ENCODE results near the gene DOK1.

Gene DOK1

DNA sequence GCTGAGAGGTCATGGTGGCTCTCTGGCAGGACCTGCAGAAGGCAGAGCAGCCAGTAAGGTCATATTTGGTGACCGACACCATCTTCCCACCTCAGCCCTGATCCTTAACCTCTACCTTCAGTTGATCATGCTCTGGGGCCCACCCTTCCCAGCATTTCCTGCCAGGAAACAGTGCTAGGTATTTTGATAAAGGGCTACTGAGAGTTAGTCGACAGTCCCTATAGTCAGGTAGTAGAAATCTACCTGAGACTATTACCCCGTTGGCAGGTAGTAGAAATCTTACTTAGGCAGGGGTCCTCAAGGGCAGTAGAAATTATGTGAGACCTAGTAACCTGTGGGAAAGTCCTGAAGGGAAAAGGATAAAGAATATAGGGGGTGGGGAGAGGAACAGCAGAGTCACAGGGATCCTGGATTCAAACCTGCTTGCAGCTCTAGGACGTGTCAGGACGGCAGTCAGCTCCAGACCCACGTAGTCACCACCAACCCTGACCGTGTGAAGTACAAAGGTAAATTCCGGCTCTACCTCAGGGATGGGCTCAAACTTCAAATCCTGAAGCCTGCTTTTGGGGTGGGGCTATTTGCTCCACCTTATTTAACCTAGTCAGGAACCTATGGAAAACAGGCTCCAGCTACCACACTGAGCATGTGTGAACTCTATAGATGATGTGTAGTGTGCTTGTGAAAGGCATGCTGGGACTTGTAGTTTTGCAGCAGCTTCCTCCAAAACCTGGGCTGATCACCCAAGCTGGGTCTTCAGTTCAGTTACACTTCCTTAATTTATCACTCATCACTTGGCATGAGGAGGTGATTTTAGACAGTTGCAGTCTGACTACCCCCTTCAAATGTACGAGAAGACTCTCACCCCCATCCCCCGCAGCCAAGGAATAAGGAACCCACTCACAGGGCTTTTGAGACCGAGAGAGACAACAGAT lies 28.5 kb upstream of the DOK1 start, which contains the start of gene DQX1:
TSS of gene DQX1 (minus strand) at position 515 of the 932 bp plus-strand sequence. CDS start at position 13, 502 bp downstream.
- DNase-seq (ENCODE audit: low read depth) = no peak

DNA sequence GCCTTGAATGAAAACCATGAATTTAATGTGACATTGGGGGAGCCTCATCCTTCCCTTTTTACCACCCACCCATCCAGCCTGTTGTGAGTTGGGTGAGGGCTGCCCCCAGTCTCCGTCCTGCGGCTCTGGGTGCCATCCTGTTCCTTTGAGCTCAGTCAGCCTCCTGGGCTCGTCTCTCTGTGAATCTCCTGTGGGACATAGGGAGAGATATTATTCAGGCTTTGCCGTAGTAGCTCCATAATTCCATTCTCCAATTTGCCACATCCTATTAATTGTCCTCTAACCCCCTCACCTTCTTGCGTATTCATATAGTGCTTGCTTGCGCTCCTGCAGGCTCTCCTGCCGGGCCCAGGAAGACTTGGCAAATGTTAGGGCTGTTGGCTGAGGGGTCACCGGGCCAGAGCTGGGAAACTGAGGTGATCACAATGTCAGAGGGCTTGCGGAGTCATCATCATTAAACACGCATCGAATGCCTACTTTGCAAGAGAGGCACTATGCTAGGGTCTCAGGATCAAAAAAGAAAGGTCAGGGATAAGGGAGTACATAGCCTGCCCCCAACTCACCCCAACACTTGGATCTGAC lies 27.8 kb upstream of the DOK1 start:
- no peak for DNase-seq (ENCODE audit: low read depth)

DNA sequence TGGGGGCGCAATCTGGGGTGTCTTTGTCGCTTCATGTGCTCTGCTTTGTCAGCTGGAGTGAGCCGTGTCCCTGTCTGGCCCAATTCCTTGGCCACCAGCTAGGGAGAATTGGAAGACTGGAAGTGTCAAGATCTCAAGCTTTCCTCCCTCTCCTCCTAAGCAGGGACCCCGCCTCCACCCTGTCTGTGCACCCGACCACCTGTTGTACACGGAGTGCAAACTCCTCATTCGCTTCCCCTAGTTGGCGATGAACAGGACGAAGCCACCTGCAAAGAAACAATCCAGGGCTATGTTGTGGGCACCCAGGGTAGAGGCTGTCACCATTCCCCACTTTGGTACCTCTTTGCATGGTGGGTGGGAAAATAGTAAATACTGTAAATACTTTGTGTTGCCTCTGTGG lies 26.8 kb upstream of the DOK1 start:
- DNase-seq (ENCODE audit: low read depth) = no peak

- DNase-seq (ENCODE audit: low read depth) = no peak
Measured at GRCh38 chr2:74528600-74529356, 25.7 kb upstream of the DOK1 start.

DNA sequence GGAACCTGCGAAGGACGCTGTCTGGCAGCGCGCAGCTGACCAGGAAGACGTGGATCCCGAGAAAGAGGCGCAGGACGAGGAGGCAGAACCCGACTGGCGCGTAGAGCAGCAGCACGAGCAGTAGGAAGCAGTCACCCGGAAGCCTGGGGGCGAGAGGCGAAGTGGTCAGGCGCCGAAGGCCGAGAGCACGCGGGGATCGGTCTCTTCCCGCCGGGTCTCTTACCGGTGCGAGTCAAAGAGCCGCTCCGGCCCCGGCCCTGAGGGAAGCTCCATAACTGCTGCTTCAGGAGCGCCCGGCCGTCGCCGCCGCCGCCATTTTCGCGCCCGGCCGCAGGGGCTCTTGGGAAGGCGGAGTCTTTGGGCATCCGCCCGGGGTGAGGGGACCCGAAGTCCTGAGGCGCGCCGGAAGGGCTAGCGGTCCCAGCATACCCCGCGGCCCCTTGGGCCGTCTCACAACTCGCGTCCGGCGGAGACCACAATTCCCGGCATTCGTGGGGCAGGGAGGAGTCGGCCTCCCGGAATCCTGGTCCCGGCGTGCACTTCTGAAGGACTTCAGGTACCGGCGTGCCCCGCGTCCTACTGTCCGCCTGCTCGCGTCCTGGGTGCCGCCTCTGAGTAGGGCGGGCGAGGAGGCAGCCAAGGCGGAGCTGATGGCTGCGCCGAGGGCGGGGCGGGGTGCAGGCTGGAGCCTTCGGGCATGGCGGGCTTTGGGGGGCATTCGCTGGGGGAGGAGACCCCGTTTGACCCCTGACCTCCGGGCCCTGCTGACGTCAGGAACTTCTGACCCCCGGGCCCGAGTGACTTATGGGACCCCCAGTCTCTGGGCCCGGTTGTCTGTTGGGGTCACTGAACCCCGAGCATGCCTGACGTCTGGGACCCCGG lies 24.9 kb upstream of the DOK1 start, which contains the start of the genes AUP1 and HTRA2:
TSS of gene AUP1 (minus strand) at position 350 of the 882 bp plus-strand sequence. CDS start at position 273, 77 bp downstream.
TSS of gene HTRA2 (plus strand) at position 577 of the 882 bp plus-strand sequence. CDS start at position 651, 74 bp downstream.
- DNase-seq (ENCODE audit: low read depth) = peak; percentile 73

- DNase-seq (ENCODE audit: low read depth) = no peak
Measured at GRCh38 chr2:74530239-74531187, 24.0 kb upstream of the DOK1 start.

GRCh38 chr2:74531666-74532065 lies 22.9 kb upstream of the DOK1 start:
- no peak for DNase-seq (ENCODE audit: low read depth)

- no peak for DNase-seq (ENCODE audit: low read depth)
Measured at GRCh38 chr2:74532222-74532621, 22.3 kb upstream of the DOK1 start.

- no peak for DNase-seq (ENCODE audit: low read depth)
Measured at GRCh38 chr2:74533464-74533863, 21.1 kb upstream of the DOK1 start.

GRCh38 chr2:74534411-74534810 lies 20.1 kb upstream of the DOK1 start:
- DNase-seq (ENCODE audit: low read depth) = no peak

DNA sequence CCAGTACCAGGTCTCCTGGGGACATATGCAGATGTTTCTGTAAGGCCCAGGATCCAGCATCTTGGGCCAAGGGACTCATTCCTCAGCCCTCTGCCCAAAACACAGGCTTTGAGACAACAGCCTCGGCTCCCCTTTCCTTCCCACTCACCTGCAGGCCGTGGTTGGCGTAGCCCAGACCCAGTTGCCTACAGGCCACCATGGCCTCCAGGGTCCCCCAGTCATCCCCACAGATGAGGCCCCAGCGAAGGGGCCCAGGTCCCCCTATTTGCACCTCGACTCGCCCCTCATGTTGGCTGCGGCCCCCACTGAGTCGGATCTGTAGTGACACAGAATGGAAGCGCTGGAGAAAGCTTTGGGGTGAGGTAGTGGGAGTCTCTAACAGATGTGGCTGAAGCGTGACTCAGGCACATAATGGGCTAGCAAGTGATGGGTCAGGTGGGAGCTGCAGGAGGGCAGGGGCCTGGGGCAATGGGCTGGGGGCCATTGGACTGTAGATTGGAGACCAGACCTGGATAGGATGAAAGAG lies 19.0 kb upstream of the DOK1 start:
- DNase-seq (ENCODE audit: low read depth) = no peak

DNA sequence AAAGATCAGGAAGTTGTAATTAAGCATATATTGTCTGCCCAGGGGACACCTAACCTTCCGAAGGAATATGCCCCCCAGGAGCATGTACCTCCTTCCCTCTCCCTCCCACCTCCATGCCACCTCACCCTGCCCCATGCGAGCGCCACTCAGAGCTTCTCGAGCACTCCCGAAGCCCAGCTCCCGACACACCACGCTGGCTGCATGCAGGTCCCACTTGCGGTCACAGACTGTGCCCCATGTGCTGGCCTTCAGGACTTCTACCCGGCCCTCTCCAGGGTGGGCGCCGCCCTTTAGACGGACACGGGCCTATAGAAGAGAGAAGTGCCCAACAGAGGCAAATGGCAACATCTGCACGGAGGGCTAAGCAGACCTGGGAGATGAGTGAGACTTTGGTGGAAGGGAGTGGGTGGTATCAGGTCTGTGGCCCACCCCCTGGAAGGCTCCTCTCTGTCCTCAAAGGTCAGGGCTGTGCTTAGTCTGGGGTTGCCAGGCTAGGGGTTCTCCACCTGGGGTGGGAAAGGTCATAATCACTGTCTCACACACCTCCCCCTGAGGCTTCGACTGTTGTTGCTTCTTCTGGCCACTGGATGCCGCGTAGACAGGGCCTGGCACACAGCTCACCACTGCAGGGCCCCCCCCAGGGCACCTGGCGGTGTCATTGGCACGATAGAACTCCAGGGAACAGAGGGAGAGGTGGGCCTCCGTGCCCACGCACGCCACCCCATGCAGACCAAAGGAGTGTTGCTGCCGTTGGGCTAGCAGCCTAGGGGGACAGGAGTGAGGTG lies 18.2 kb upstream of the DOK1 start:
- DNase-seq (ENCODE audit: low read depth) = no peak

DNA sequence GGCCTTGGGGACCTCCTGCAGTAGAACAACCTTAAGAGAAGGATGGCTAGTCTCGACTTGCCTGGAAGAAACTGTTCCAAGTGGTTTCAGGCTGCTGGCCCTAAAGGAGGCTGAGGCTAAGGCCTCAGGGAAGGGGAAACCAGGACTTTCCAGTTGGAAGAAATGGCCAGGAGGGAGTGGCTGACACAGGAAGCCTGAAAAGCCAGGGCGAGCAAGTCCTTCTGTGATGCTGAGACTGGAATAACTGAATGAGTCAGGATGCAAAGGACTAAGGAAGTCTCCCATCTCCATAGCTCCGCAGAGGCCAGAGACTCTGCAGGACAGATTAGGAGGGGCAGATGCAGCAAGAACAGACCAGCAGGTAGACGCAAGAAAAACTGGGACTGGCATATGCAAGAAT lies 17.4 kb upstream of the DOK1 start:
- no peak for DNase-seq (ENCODE audit: low read depth)

GRCh38 chr2:74538881-74539339 lies 15.6 kb upstream of the DOK1 start:
- no peak for DNase-seq (ENCODE audit: low read depth)

- DNase-seq (ENCODE audit: low read depth) = no peak
Measured at GRCh38 chr2:74540291-74540690, 14.2 kb upstream of the DOK1 start.

DNA sequence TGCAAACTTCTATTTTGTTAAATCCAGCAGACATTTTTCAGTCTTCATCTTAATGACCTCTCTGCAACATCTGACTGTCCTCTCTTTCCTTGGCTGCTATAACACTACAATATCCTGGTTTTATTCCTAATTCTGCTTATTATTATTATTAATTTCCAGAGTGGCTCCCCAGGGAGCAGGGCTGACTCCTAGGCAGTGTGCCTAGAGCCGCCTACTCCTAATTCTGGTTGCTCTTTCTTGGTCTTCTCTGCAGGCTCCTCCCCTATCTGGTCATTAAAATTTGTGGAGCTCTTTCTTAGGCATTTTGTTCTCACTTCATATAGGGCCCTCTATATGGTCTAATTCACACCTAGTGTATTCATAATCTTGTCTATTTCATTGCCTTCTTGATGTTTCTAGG lies 11.5 kb upstream of the DOK1 start:
- no peak for DNase-seq (ENCODE audit: low read depth)

GRCh38 chr2:74544634-74545033 lies 9.9 kb upstream of the DOK1 start:
- DNase-seq (ENCODE audit: low read depth) = no peak

- no peak for DNase-seq (ENCODE audit: low read depth)
Measured at GRCh38 chr2:74546004-74546403, 8.5 kb upstream of the DOK1 start.

- DNase-seq (ENCODE audit: low read depth) = no peak
Measured at GRCh38 chr2:74548285-74548899, 6.1 kb upstream of the DOK1 start.
